SK-N-MC (cell line): ENCODE results near the gene COMMD6.

Source experiments
- EZH2 ChIP-seq: fragments of 200-600 bp; sonication (generic); IDR thresholded peaks from one replicate; pipeline ENCODE4 v1.6.1; 2017; ENCODE audit warnings: antibody characterized with exemption
- FOXP2 ChIP-seq: optimal IDR thresholded peaks from 2 replicates; pipeline ENCODE3; 2011; ENCODE audit warnings: mild to moderate bottlenecking, moderate library complexity; ENCODE audit not compliant: insufficient read depth; ENCODE audit errors: extremely low read length, control extremely low read depth
- POLR2AphosphoS5 ChIP-seq: IDR thresholded peaks from 2 replicates; pipeline ENCODE4 v1.6.1; 2012; ENCODE audit warnings: mild to moderate bottlenecking, low read depth, low read length, borderline replicate concordance

DNA sequence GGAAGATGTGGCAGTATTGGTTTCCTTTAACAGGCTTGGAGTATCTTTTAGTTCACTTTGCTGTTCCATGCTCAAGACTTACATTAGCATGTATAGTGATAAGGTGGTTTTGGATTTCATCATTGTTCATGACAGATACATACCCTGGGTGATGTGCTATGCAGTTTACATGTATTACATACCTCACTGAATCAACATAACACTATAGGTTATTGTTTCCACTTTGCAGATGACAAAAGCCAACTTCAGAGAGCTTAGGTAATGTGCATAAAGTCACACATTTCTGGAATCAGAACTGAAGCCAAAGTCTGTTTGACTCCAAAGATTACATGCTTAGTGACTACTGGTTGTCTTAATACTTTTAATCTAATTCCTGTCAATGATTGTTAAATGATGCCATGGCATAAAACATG is 7.1 kb downstream of the COMMD6 start:
- TF ChIP-seq POLR2AphosphoS5 (no peak), EZH2 (no peak), FOXP2 (no peak)
